K562 (cell line): ENCODE data around the gene STEAP1B. TPM values are rescaled to one million over a fixed set of nuclear protein-coding genes. Genes with fewer than 3 reads are reported as not detected.

Experiments
- ATAC-seq: fragments of 200-7000 bp; cut with Tn5 transposase; 3 replicates; pipeline ENCODE4 v1.9.1; 2020; ENCODE audit warnings: moderate library complexity
- BruUV-seq: library from RNA; stranded (reverse); fragments of 400-500 nt; replicated peaks from 2 replicates; lab custom pipeline; 2021; lab: Mats Ljungman, UMichigan
- CTCF ChIA-PET: fragments of 300-600 bp; formaldehyde crosslinking; extraction: SDS; loops from one replicate; lab custom pipeline; 2021; ENCODE audit warnings: low intra/inter-chr PET ratio; lab: Yijun Ruan, JAX
- POLR2A ChIA-PET: fragments of 300-600, 350-650 bp; sonication (Branson Sonifier 250); formaldehyde crosslinking; extraction: SDS; loops from one replicate; lab custom pipeline; 2021; ENCODE audit warnings: antibody characterized with exemption, inconsistent platforms; lab: Yijun Ruan, JAX
- DNase-seq, 4 experiments: peaks; one replicate each; pipeline versions ENCODE4 v3.0.0 to v3.0.0-alpha.2; 2011 to 2018; ENCODE audit warnings: low spot score in 3 of 4, mixed read lengths in 3 of 4; ENCODE audit errors: extremely low read depth in 1 of 4
- FAIRE-seq: peaks from 2 replicates; lab custom pipeline; 2011; peaks lifted over from hg19 to GRCh38; lab: Jason Lieb, UNC
- H2AFZ ChIP-seq: 2 replicates; pipeline ENCODE4 v1.6.0; 2011; ENCODE audit warnings: low read depth, low read length, control low read depth, inconsistent platforms
- H3K27ac ChIP-seq: fragments of 200-600 bp; 3 replicates; pipeline ENCODE4 v1.8.0; 2011; ENCODE audit warnings: low read depth, mild to moderate bottlenecking, control low read depth, inconsistent platforms, low read length, moderate library complexity, mixed read lengths; ENCODE audit errors: extremely low read depth
- H3K27me3 ChIP-seq, 2 experiments: fragments of 300-600 bp in 1 of 2; 2 replicates in 1 of 2; 3 replicates in 1 of 2; pipeline versions ENCODE4 v1.6.0 to v1.8.0; 2011; ENCODE audit warnings: inconsistent platforms in 2 of 2, low read length in 2 of 2, mild to moderate bottlenecking in 1 of 2, mixed read lengths in 1 of 2, moderate library complexity in 1 of 2; ENCODE audit not compliant: control insufficient read depth in 2 of 2, insufficient read depth in 2 of 2
- H3K36me3 ChIP-seq: fragments of 300-600 bp; 3 replicates; pipeline ENCODE4 v1.8.0; 2011; ENCODE audit warnings: mild to moderate bottlenecking, low read length, inconsistent platforms; ENCODE audit not compliant: control insufficient read depth, insufficient read depth
- H3K4me1 ChIP-seq, 2 experiments: fragments of 200-600 bp in 1 of 2; replicated peaks in 1 of 2; 2 replicates in 1 of 2; 3 replicates in 1 of 2; pipeline versions ENCODE4 v1.5.1 to v1.8.0; 2011; ENCODE audit warnings: inconsistent platforms in 2 of 2, low read length in 2 of 2, mild to moderate bottlenecking in 1 of 2, mixed read lengths in 1 of 2, moderate library complexity in 1 of 2; ENCODE audit not compliant: control insufficient read depth in 2 of 2, insufficient read depth in 2 of 2
- H3K4me2 ChIP-seq: 2 replicates; pipeline ENCODE4 v1.6.1; 2011; ENCODE audit warnings: low read length, control low read depth, inconsistent platforms, mixed read lengths; ENCODE audit not compliant: insufficient read depth
- H3K4me3 ChIP-seq: fragments of 200-600 bp; sonication (generic), shearing (Covaris generic); 2 replicates; pipeline ENCODE4 v1.5.1; 2016; ENCODE audit warnings: control low read depth, inconsistent platforms
- H3K79me2 ChIP-seq: fragments of 200-600 bp; 3 replicates; pipeline ENCODE4 v1.8.0; 2011; ENCODE audit warnings: low read length, inconsistent platforms; ENCODE audit not compliant: control insufficient read depth, insufficient read depth
- H3K9ac ChIP-seq, 2 experiments: 2 replicates each; pipeline versions ENCODE4 v1.6.0 to v1.6.1; 2011; ENCODE audit warnings: low read depth in 2 of 2, low read length in 2 of 2, control low read depth in 1 of 2, inconsistent platforms in 1 of 2, mild to moderate bottlenecking in 1 of 2, mixed read lengths in 1 of 2; ENCODE audit not compliant: insufficient read depth in 1 of 2
- H3K9me1 ChIP-seq: one replicate; pipeline ENCODE4 v1.6.0; 2011; ENCODE audit warnings: inconsistent platforms, mild to moderate bottlenecking, low read length, moderate library complexity; ENCODE audit not compliant: control insufficient read depth, insufficient read depth
- H3K9me3 ChIP-seq: replicated peaks from 2 replicates; pipeline ENCODE4 v1.5.1; 2011; ENCODE audit warnings: low read depth, low read length, inconsistent platforms; ENCODE audit not compliant: control insufficient read depth, insufficient read depth
- H4K20me1 ChIP-seq: replicated peaks from 2 replicates; pipeline ENCODE4 v1.6.1; 2011; ENCODE audit warnings: low read length, inconsistent platforms, mixed read lengths; ENCODE audit not compliant: control insufficient read depth, insufficient read depth
- ATF3 ChIP-seq, 2 experiments: fragments of 450-650 bp in 1 of 2; sonication (generic) in 1 of 2; formaldehyde crosslinking in 1 of 2; IDR thresholded peaks in 1 of 2; conservative IDR thresholded peaks in 1 of 2; 2 replicates each; pipeline versions ENCODE4 v1.6.1 to v1.8.1; 2016 to 2023; ENCODE audit warnings: mild to moderate bottlenecking in 2 of 2, moderate library complexity in 2 of 2, inconsistent platforms in 1 of 2, missing genetic modification reagents in 1 of 2
- ELF4 ChIP-seq: fragments of 450-650 bp; formaldehyde crosslinking; IDR thresholded peaks from 2 replicates; pipeline ENCODE4 v1.4.0; 2022; ENCODE audit warnings: missing genetic modification characterization
- ZNF165 ChIP-seq: fragments of 250-450 bp; sonication (Bioruptor Pico); IDR thresholded peaks from 2 replicates; pipeline ENCODE4 v1.4.0; 2020; ENCODE audit warnings: borderline replicate concordance
- WGBS: fragments of 100-300 bp; shearing (Covaris generic); methylation state at CpG from one replicate; pipeline ENCODE4 v1.1.6; 2016; ENCODE audit warnings: low coverage, mixed read lengths; ENCODE audit not compliant: insufficient coverage; ENCODE audit errors: missing lambda C conversion rate; 5-methylcytosine and 5-hydroxymethylcytosine counted together
- in situ Hi-C: fragments of 300-500 bp; cut with MboI; formaldehyde crosslinking; loops from 4 replicates; pipeline ENCODE4 v1.15.0; 2018; ENCODE audit warnings: inconsistent platforms, mixed read lengths
- intact Hi-C: fragments of 100-400 bp; cut with micrococcal nuclease; formaldehyde crosslinking; loops from 2 replicates; pipeline ENCODE4 v1.14.2; 2022
- polyA plus RNA-seq, 8 experiments: library from polyadenylated mRNA; depleted of rRNA in 4 of 8; stranded (reverse) in 5 of 8; unstranded in 3 of 8; fragments of >200 nt; fragmentation: Nextera tagmentation in 2 of 8; fragmentation: Illumina TruSeq in 1 of 8; extraction: Ambion mirVana in 2 of 8; extraction: Trizol in 1 of 8; gene quantifications; 2 replicates each; pipeline versions ENCODE4 v1.2.1 to v1.2.3, GENCODE V29; 2011 to 2014; ENCODE audit warnings: inconsistent platforms in 1 of 8, missing spikeins in 1 of 8
- total RNA-seq, 7 experiments: library from RNA; depleted of rRNA in 6 of 7; stranded (reverse); fragments of >200 nt in 6 of 7; fragmentation: Illumina TruSeq in 2 of 7; extraction: Trizol in 2 of 7; gene quantifications; 2 replicates each; pipeline versions ENCODE4 v1.2.1 to v1.2.3, GENCODE V29; 2011 to 2021; ENCODE audit warnings: low replicate concordance in 1 of 7
- TF ChIP-seq, protein P1 (sequence below): fragments of 450-650 bp; IDR thresholded peaks from 2 replicates; pipeline ENCODE4 v1.6.1; 2016; ENCODE audit warnings: low read depth, mild to moderate bottlenecking, moderate library complexity
- TF ChIP-seq, protein P2 (sequence below): sonication (generic); formaldehyde crosslinking; IDR thresholded peaks from 2 replicates; pipeline ENCODE4 v1.8.0; 2023; ENCODE audit warnings: mild to moderate bottlenecking, missing genetic modification reagents

Gene STEAP1B
- total and polyA plus RNA-seq, 9 of the 15 experiments (the other 6 are each of a cell fraction or from before 2014, with no cell fraction given), result 20.0 to 38.5 (median 30.6) TPM

DNA sequence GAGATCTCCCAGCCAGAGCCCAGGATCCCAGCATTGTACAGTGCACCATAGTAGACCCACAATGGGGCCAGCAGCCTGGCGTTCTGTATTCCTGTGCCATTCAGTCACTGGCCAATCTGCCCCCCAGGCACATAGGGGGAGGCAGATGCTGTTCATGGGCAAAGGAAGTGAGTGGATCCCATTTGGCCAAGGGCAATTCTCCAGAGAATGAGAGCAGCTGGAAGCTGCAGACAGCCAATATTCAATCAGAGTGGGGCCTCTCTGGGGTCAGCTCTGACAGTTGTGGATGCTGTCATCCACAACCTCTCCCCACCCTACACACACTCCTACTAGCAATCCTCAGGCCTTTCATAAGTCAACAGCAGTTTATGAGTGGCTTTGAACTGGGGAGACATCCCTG, 17.5 kb downstream of the STEAP1B start:
- intact Hi-C loops, result no loop called here
- Histone ChIP-seq H3K4me1 (no peaks in the 10 kb centered on the region), H3K27ac (no peak overlapping the region), H3K9me3 (no peaks in the 10 kb centered on the region), H2AFZ (no peak overlapping the region), H4K20me1 (no peaks in the 10 kb centered on the region), H3K79me2 (no peaks in the 10 kb centered on the region), H3K36me3 (peaks cover 23% of the 10 kb centered on the region; the same call in 2 of the 3 replicates), H3K9me1 (no peaks in the 10 kb centered on the region), H3K4me3 (no peak overlapping the region), H3K4me2 (no peak overlapping the region), H3K27me3 (no peaks in the 10 kb centered on the region), H3K9ac (no peak overlapping the region)
- TF ChIP-seq ATF3 (IDR thresholded peaks at IDR 0.05), result no peak
- no peak for TF ChIP-seq ATF3 (CRISPR knock-in tag; conservative IDR thresholded peaks at IDR 0.05)
- FAIRE-seq (no peak), ATAC-seq (no peak), DNase-seq (no peak)
- WGBS, result 30% methylated on average over 1 of the region's 1 CpG
- no TSS peak for BruUV-seq
- ChIA-PET POLR2A (interaction anchor here (0.7 to 1.0 kb wide), 2 partner anchors 369 to 613 kb away, joined by 3 read pairs; no protein-coding TSS in a partner anchor), CTCF (no interaction called here)
- in situ Hi-C loops, result no loop called here

GRCh38 chr7:22481726-22482125, 18.3 kb downstream of the STEAP1B start:
- ChIA-PET POLR2A (no interaction called here), CTCF (no interaction called here)
- H3K9ac ChIP-seq, result no peak overlapping the region
- H3K27me3 ChIP-seq, result no peaks in the 10 kb centered on the region
- WGBS, result 76% methylated on average over 5 of the region's 5 CpGs
- in situ Hi-C loops (no loop called here), intact Hi-C loops (no loop called here)
- no TSS peak for BruUV-seq
- FAIRE-seq (no peak), DNase-seq (no peak), ATAC-seq (no peak)
- H3K36me3 ChIP-seq, result peaks cover 20% of the 10 kb centered on the region; the same call in 2 of the 3 replicates
- peaks cover 0 to 2% of the 10 kb centered on the region in 2 experiments; a peak in 1 of 5 replicates for H3K4me1 ChIP-seq
- H3K27ac ChIP-seq, result no peak overlapping the region
- no peak overlapping the region for H3K4me2 ChIP-seq
- no peaks in the 10 kb centered on the region for H3K79me2 ChIP-seq
- TF ChIP-seq, protein P1, sequence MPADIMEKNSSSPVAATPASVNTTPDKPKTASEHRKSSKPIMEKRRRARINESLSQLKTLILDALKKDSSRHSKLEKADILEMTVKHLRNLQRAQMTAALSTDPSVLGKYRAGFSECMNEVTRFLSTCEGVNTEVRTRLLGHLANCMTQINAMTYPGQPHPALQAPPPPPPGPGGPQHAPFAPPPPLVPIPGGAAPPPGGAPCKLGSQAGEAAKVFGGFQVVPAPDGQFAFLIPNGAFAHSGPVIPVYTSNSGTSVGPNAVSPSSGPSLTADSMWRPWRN, result no peak
- TF ChIP-seq ZNF165 (CRISPR knock-in tag) (no peak), ELF4 (no peak)
- TF ChIP-seq, protein P2, sequence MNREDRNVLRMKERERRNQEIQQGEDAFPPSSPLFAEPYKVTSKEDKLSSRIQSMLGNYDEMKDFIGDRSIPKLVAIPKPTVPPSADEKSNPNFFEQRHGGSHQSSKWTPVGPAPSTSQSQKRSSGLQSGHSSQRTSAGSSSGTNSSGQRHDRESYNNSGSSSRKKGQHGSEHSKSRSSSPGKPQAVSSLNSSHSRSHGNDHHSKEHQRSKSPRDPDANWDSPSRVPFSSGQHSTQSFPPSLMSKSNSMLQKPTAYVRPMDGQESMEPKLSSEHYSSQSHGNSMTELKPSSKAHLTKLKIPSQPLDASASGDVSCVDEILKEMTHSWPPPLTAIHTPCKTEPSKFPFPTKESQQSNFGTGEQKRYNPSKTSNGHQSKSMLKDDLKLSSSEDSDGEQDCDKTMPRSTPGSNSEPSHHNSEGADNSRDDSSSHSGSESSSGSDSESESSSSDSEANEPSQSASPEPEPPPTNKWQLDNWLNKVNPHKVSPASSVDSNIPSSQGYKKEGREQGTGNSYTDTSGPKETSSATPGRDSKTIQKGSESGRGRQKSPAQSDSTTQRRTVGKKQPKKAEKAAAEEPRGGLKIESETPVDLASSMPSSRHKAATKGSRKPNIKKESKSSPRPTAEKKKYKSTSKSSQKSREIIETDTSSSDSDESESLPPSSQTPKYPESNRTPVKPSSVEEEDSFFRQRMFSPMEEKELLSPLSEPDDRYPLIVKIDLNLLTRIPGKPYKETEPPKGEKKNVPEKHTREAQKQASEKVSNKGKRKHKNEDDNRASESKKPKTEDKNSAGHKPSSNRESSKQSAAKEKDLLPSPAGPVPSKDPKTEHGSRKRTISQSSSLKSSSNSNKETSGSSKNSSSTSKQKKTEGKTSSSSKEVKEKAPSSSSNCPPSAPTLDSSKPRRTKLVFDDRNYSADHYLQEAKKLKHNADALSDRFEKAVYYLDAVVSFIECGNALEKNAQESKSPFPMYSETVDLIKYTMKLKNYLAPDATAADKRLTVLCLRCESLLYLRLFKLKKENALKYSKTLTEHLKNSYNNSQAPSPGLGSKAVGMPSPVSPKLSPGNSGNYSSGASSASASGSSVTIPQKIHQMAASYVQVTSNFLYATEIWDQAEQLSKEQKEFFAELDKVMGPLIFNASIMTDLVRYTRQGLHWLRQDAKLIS (CRISPR knock-in tag), result no peak
- H3K9me3 ChIP-seq, result no peaks in the 10 kb centered on the region
- no peaks in the 10 kb centered on the region for H3K9me1 ChIP-seq
- no peak overlapping the region for H2AFZ ChIP-seq
- no peak overlapping the region for H3K4me3 ChIP-seq
- H4K20me1 ChIP-seq, result no peaks in the 10 kb centered on the region
